ENCODE data around the gene AZU1.
A peak's percentile ranks its signal among the peaks of the same experiment; 100 is the strongest.

The AZU1 gene

DNA sequence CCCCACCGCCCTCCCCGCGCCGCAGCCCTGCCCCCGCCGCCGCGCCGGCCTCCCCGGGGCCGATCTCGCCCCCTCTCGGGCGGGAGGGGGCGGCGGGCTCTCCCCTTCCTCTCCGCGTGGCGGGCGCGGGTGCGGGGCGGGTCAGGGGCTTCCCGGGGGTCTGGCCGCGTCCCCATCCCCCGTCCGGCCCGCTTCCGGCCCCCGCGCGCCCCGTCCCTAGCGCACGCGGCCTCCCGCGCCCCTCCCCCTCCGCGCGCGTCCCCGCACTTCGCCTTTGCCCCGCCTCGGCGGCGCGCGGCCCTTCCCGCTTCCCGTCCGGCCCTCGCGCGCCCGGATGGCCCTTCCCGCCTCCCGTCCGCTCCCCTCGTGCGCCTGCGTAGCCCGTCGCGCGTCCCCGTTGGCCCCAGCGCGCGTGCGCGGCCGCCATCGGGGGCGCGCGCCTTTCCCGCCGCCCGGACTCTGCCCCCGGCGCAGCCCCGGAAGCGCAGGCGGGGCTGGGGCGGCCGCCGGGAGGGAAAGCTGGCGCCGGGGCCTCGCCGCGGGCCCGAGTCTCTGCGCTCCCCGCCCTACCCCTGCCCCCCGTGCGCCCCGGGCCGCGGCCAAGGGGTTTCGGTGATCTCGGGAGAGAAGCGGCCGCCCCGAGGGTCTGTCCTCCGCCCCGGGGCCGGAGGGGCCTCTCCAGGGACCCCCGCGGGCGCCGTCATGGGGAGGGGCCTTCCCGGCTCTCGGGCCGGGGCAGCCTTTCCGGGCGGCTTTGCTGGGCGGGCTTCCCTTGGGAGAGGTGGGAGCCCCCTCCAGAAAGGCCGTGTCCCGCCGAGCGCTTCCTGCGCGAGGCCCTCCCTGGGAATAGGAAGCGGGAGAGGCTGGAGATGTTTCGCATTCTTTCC, 29.9 kb upstream of the AZU1 start:
- DNase-seq, result peak; percentile 87

DNA sequence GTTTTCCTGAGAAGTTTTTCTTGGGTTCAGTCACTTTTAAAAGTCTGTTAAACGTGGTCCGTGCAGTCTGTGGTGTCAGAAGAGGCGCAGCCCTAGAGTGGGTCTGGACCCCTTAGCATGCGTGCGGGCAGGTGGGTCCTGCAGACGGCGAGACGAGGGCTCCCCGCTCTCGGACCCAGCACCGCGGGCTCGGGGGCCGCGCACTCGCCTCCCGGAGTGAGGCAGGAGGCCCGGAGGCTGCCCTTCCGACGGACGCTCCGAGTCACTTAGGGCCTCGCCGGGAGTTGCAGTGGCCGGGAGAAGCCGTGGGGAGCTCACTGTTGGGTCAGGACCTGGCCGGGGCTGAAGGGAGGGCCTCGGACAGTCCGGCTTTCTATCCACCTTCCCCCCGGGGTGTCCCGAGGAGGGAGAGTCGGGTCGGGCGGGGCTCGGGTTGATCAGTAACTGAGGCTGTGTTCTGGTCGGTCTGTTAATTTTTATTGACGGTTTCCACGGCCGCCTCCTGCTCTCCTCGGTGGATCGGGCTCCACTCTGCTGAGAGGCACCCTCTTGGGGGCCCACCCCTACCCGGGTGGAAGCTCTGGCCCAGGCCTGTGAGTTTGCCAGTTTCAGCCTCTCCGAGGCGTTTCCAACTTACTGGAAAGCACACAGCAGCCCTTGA, 29.1 kb upstream of the AZU1 start:
- no peak for DNase-seq

DNA sequence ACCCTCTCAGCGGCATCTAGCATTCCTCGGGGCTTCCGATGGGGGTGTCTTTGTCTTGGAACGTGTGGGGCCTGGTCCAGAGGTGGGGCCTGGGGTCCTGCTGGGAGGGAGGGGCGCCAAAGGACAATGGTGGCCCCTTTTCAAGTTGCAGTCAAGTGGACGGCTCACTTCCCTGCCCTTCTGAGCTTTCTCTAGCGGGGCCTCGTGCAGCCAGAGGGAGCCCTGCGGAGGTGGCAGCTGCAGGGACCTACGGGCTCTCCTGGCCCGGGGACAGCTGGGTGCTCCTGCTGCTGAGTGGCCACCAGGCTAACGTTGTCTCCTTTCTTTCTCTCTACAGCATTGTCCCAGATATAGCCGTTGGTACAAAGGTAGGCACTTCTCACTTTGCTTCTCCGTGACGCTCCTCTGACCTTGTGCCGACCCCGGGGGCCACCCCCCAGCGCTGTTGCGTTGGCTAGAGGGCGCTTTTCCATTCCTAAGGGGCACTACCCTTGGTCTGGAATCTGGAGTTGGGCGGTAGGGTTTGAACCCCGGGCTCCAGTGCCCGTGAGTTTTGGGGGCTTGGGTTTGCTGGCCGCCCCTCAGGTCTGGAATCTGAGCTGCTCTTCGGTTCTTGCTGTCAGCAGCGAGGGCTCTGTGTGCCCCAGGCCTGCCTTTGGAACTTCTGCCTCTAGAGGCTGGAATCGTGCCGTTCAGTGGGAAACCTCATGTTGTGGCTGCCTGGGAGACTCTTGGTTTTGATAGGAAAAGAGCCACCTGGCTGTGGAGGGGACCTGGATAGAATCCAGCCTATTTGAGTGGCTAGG, 28.4 kb upstream of the AZU1 start:
- no peak for DNase-seq

GRCh38 chr19:800360-801029, 27.1 kb upstream of the AZU1 start:
- DNase-seq, result no peak

- DNase-seq, result no peak
Measured at GRCh38 chr19:801030-801860, 26.4 kb upstream of the AZU1 start.

GRCh38 chr19:801861-802497, 25.7 kb upstream of the AZU1 start:
- no peak for DNase-seq

GRCh38 chr19:802498-803098, 25.0 kb upstream of the AZU1 start:
- DNase-seq, result no peak

- DNase-seq, result no peak
Measured at GRCh38 chr19:803099-803561, 24.5 kb upstream of the AZU1 start.

- DNase-seq, result no peak
Measured at GRCh38 chr19:803686-804418, 23.8 kb upstream of the AZU1 start.

DNA sequence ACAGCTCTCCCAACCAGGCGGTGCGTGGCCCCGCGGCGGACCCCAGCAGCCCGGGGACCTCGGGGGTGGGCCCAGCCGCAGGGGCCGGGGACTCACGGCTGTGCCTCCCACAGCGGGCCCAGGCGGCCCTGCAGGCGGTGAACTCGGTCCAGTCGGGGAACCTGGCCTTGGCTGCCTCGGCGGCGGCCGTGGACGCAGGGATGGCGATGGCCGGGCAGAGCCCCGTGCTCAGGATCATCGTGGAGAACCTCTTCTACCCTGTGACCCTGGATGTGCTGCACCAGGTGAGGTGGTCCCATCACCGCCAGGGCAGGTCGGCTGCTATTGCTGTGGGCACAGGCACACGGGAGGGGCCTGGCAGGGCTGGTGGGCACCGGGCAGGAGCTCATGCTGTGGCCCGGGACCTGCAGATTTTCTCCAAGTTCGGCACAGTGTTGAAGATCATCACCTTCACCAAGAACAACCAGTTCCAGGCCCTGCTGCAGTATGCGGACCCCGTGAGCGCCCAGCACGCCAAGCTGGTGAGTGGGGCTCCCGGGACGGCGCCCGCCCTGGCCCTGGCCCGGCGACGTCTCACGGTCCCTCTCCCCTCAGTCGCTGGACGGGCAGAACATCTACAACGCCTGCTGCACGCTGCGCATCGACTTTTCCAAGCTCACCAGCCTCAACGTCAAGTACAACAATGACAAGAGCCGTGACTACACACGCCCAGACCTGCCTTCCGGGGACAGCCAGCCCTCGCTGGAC, 23.0 kb upstream of the AZU1 start:
- DNase-seq, result no peak

- DNase-seq, result no peak
Measured at GRCh38 chr19:805166-805551, 22.5 kb upstream of the AZU1 start.

DNA sequence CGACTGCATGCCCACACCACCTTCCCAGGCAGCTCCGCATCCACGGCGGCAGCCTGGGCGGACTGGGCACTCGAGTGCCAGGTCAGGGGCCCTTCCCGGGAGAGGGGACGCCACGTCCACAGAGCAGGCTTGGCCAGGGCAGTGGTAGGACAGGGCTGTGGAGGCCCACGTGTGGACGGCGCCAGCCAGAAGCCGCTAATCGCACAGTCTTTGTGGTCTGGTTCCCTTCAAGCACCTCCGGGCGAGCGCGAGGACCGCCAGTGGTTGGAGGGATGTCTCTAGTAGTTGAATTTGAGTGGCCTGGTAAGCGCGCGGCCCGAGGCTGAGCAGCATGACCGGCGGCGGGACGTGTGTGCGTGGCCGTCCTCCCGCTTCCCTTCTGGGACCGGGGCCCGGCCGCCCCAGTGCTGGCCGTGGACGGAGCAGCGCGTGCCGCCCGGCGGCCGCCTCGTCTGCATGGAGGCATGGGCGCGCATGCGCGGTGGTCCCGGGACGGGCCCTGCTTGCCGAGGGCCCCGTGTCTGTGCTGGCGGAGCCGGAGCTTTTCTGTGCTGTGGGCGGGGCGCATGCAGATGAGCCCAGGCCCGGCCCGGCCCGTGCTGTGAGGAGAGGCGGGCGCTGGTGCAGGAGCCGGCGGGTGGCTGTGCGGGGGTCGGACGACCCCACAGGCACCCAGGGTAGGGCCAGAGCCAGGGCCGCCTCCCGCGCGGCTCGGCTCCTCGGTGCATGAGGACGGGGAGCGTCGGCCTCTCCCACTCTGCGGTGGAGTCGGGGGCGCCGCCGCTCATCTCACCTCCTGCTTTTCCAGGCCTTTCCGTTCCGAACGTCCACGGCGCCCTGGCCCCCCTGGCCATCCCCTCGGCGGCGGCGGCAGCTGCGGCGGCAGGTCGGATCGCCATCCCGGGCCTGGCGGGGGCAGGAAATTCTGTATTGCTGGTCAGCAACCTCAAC, 21.8 kb upstream of the AZU1 start:
- no peak for DNase-seq

- no peak for DNase-seq
Measured at GRCh38 chr19:806815-807421, 20.7 kb upstream of the AZU1 start.

DNA sequence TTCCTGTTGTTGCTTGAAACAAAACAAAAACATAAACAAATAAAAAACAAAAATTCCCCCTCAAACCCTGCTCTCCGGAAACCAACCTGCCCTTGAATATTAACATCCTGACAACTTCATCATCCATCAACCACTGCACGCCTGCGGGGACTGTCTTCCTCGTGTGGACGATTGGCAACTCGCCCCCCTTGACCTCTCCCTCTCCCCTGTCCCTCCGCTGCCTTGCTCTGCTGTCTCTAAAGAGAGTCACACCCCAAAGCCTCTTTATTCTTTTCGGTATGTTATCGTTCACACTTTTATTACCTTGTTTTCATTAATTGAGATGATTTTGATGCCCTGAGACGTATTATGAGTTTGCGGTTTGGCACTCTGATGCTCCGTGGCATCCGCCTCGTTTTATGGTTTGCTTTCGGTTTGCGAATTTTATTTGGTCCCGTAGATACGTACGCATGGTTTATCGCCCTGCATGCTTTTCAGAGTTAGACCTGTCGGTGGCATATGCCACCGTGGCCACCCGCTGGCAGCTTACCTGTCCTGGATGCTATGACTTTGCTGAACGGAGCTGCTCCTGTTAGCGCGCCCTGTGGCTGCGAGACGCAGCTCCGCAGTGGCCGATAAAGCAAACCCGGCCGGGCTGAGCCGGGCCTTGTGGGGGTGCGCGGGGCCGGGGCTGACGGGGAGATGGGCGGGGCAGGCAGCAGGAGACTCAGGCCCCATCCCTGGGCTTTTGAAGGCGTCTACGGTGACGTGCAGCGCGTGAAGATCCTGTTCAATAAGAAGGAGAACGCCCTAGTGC, 19.8 kb upstream of the AZU1 start:
- DNase-seq, result no peak

- no peak for DNase-seq
Measured at GRCh38 chr19:808423-808775, 19.2 kb upstream of the AZU1 start.

DNA sequence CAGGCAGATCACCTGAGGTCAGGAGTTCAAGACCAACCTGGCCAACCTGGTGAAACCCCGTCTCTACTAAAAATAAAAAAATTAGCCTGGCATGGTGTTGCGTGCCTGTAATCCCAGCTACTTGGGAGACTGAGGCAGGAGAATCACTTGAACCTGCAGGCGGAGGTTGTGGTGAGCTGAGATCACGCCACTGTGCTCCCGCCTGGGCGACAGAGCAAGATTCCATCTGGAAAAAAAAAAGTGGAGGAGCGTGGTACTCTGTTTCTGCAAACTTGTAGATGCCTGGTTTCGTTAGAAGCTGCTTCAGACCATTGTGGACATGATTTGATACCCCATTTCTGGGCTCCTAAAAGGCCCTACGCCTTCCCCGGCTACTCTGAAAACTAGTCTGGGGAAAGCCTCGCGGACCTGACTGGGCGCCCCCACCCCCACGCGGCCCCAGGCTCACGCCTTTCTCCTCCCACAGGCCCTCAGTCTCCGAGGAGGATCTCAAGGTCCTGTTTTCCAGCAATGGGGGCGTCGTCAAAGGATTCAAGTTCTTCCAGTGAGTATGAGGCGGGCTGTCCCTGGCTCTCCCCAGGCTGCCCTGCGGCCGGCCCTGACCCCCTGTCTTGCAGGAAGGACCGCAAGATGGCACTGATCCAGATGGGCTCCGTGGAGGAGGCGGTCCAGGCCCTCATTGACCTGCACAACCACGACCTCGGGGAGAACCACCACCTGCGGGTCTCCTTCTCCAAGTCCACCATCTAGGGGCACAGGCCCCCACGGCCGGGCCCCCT, 17.4 kb upstream of the AZU1 start:
- no peak for DNase-seq

Data from CD4-positive, alpha-beta T cell treated with Interleukin-4 for 4 hours (primary cell).